ENCODE results near the gene CGN.

GRCh38 chr1:151540021-151540981 lies 29.1 kb downstream of the CGN start, which contains the start of gene TUFT1:
- TF ChIP-seq CTCF (IDR thresholded peaks at IDR 0.05) (no peak), POLR2A (IDR thresholded peaks at IDR 0.05) (peak in 1 of 2 donors; percentile 88)
